Left ventricle myocardium superior (tissue), 1 donor: ENCODE measurements around the gene PRKAG2. TPM values are rescaled to one million over a fixed set of nuclear protein-coding genes. Genes with fewer than 3 reads are reported as not detected.

Experiments
- ATAC-seq: fragments of 200-7000 bp; cut with Tn5 transposase; one replicate; pipeline ENCODE4 v1.9.1; 2020; ENCODE audit warnings: mild to moderate bottlenecking, moderate library complexity
- DNase-seq: peaks from one replicate; pipeline ENCODE4 v3.0.0-alpha.2; 2020
- intact Hi-C: fragments of 100-400 bp; cut with micrococcal nuclease; formaldehyde crosslinking; loops from one replicate; pipeline ENCODE4 v1.11.0; 2022
- total RNA-seq: library from RNA; stranded (reverse); fragmentation: NEBNext Ultra II Directional; extraction: Animal tissue kit (Norgen Biotek cat#: 25700); gene quantifications from one replicate; pipeline ENCODE4 v1.2.1, GENCODE V29; 2021
- donor health status: DM: no; HTN: yes; CAD: no; lungs with severe emphysema.

Gene PRKAG2
- total RNA-seq, 1 donor from 2014 or later: 113 TPM

GRCh38 chr7:151902311-151902710, 25.4 kb upstream of the PRKAG2 start:
- DNase-seq (no peak), ATAC-seq (no peak)
- intact Hi-C loops: no loop called here

GRCh38 chr7:151901828-151902227, 24.9 kb upstream of the PRKAG2 start:
- ATAC-seq: no peak
- DNase-seq: no peak
- intact Hi-C loops: no loop called here

GRCh38 chr7:151900986-151901621, 24.2 kb upstream of the PRKAG2 start:
- DNase-seq (no peak), ATAC-seq (peak; percentile 20)
- intact Hi-C loops: no loop called here

- intact Hi-C loops: no loop called here
- ATAC-seq (no peak), DNase-seq (no peak)
These were observed 23.7 kb upstream of the PRKAG2 start for GRCh38 chr7:151900591-151900985.

- no peak for DNase-seq
- no peak for ATAC-seq
- intact Hi-C loops: no loop called here
These were observed 22.8 kb upstream of the PRKAG2 start for GRCh38 chr7:151899513-151900360.

GRCh38 chr7:151897951-151898686, 21.2 kb upstream of the PRKAG2 start:
- intact Hi-C loops: no loop called here
- ATAC-seq (no peak), DNase-seq (no peak)

GRCh38 chr7:151897161-151897731, 20.3 kb upstream of the PRKAG2 start:
- intact Hi-C loops: no loop called here
- peak; percentile 55 for ATAC-seq
- DNase-seq: no peak

- DNase-seq (no peak), ATAC-seq (no peak)
- intact Hi-C loops: no loop called here
These were observed 19.6 kb upstream of the PRKAG2 start for GRCh38 chr7:151896486-151896885.

- ATAC-seq (no peak), DNase-seq (no peak)
- intact Hi-C loops: no loop called here
These were observed 19.2 kb upstream of the PRKAG2 start for GRCh38 chr7:151896086-151896485.

- intact Hi-C loops: no loop called here
- no peak for ATAC-seq
- DNase-seq: no peak
These were observed 18.7 kb upstream of the PRKAG2 start for GRCh38 chr7:151895631-151896031.

GRCh38 chr7:151895008-151895630, 18.2 kb upstream of the PRKAG2 start:
- ATAC-seq (no peak), DNase-seq (no peak)
- intact Hi-C loops: no loop called here

GRCh38 chr7:151894111-151895007, 17.4 kb upstream of the PRKAG2 start:
- ATAC-seq (no peak), DNase-seq (no peak)
- intact Hi-C loops: no loop called here

- no peak for DNase-seq
- intact Hi-C loops: no loop called here
- ATAC-seq: no peak
These were observed 16.5 kb upstream of the PRKAG2 start for GRCh38 chr7:151893405-151893923.

GRCh38 chr7:151891753-151892152, 14.8 kb upstream of the PRKAG2 start:
- DNase-seq (no peak), ATAC-seq (no peak)
- intact Hi-C loops: no loop called here

GRCh38 chr7:151891182-151891581, 14.3 kb upstream of the PRKAG2 start:
- peak; percentile 49 for DNase-seq
- intact Hi-C loops: no loop called here
- ATAC-seq: peak; percentile 98

GRCh38 chr7:151890355-151891004, 13.6 kb upstream of the PRKAG2 start:
- DNase-seq (no peak), ATAC-seq (peak; percentile 11)
- intact Hi-C loops: no loop called here

- ATAC-seq (no peak), DNase-seq (no peak)
- intact Hi-C loops: no loop called here
These were observed 12.8 kb upstream of the PRKAG2 start for GRCh38 chr7:151889406-151890354.
